A549 (cell line): Measurements from ENCODE around the gene LYPLA2. TPM values are rescaled to one million over a fixed set of nuclear protein-coding genes. Genes with fewer than 3 reads are reported as not detected.

ENCODE experiments used
- ATAC-seq, 2 experiments: fragments of 200-7000 bp in 1 of 2; fragments of >200 bp in 1 of 2; cut with Nextera tagmentation in 1 of 2; cut with Tn5 transposase in 1 of 2; 3 replicates each; pipeline versions ENCODE4 v1.8.0 to v1.9.1; 2018 to 2020; ENCODE audit warnings: mild to moderate bottlenecking in 1 of 2, moderate library complexity in 1 of 2
- CTCF ChIA-PET: fragments of 300-600 bp; sonication (Branson Sonifier 250); formaldehyde crosslinking; extraction: SDS; loops from one replicate; lab custom pipeline; 2021; ENCODE audit warnings: antibody characterized with exemption, inconsistent platforms; lab: Yijun Ruan, JAX
- POLR2A ChIA-PET: fragments of 350-600 bp; formaldehyde crosslinking; extraction: SDS; loops from one replicate; lab custom pipeline; 2021; ENCODE audit warnings: antibody characterized with exemption, inconsistent platforms; lab: Yijun Ruan, JAX
- DNase-seq, 2 experiments: peaks; one replicate each; pipeline versions ENCODE4 v3.0.0 to v3.0.0-alpha.2; 2011 to 2016; ENCODE audit warnings: low read depth in 1 of 2, low spot score in 1 of 2
- FAIRE-seq: peaks from 2 replicates; lab custom pipeline; 2011; peaks lifted over from hg19 to GRCh38; lab: Jason Lieb, UNC
- H3K27ac ChIP-seq, 2 experiments: fragments of >200 bp; sonication (Bioruptor Twin); formaldehyde crosslinking; 3 replicates each; pipeline ENCODE4 v1.5.1; 2016 to 2017
- H3K4me1 ChIP-seq: fragments of >200 bp; sonication (Bioruptor Twin); formaldehyde crosslinking; 3 replicates; pipeline ENCODE4 v1.6.1; 2016
- H3K4me2 ChIP-seq: fragments of >200 bp; sonication (Bioruptor Twin); formaldehyde crosslinking; 3 replicates; pipeline ENCODE4 v1.6.1; 2016
- H3K4me3 ChIP-seq: fragments of >200 bp; sonication (Bioruptor Twin); formaldehyde crosslinking; 3 replicates; pipeline ENCODE4 v1.5.1; 2016
- H3K9me3 ChIP-seq: fragments of >200 bp; sonication (Bioruptor Twin); formaldehyde crosslinking; 3 replicates; pipeline ENCODE4 v1.6.1; 2016
- BCL3 ChIP-seq: fragments of >200 bp; sonication (Bioruptor Twin); formaldehyde crosslinking; IDR thresholded peaks from 3 replicates; pipeline ENCODE4 v1.6.1; 2016
- CBX8 ChIP-seq: fragments of 200-600 bp; sonication (generic); IDR thresholded peaks from 2 replicates; pipeline ENCODE4 v1.6.1; 2016
- CHD2 ChIP-seq: fragments of 150-350 bp; IDR thresholded peaks from 2 replicates; pipeline ENCODE4 v1.6.1; 2014; ENCODE audit warnings: low read length; ENCODE audit not compliant: partially characterized antibody
- CTCF ChIP-seq: fragments of >200 bp; sonication (Bioruptor Twin); formaldehyde crosslinking; IDR thresholded peaks from 3 replicates; pipeline ENCODE4 v1.5.1; 2016
- E2F6 ChIP-seq: IDR thresholded peaks from 2 replicates; pipeline ENCODE4 v1.6.1; 2012; ENCODE audit warnings: low read depth, borderline replicate concordance
- EHF ChIP-seq: fragments of 250-450 bp; sonication (Bioruptor Pico); IDR thresholded peaks from 2 replicates; pipeline ENCODE4 v1.5.0; 2020; ENCODE audit warnings: mild to moderate bottlenecking
- FOXS1 ChIP-seq: fragments of 250-450 bp; sonication (Bioruptor Pico); IDR thresholded peaks from 2 replicates; pipeline ENCODE4 v1.5.0; 2020; ENCODE audit warnings: mild to moderate bottlenecking, moderate library complexity
- HOXB13 ChIP-seq: fragments of 250-450 bp; sonication (Bioruptor Pico); IDR thresholded peaks from 2 replicates; pipeline ENCODE4 v1.5.0; 2020; ENCODE audit warnings: low read depth, mild to moderate bottlenecking, moderate library complexity
- JUNB ChIP-seq: fragments of >200 bp; sonication (Bioruptor Twin); formaldehyde crosslinking; IDR thresholded peaks from 2 replicates; pipeline ENCODE4 v1.6.1; 2016
- MAZ ChIP-seq: fragments of 150-350 bp; IDR thresholded peaks from 2 replicates; pipeline ENCODE4 v1.6.1; 2014; ENCODE audit warnings: antibody characterized with exemption, low read depth, low read length, borderline replicate concordance
- NPAS2 ChIP-seq: fragments of 250-450 bp; sonication (Bioruptor Pico); IDR thresholded peaks from 2 replicates; pipeline ENCODE4 v1.8.0; 2022; ENCODE audit warnings: mild to moderate bottlenecking, moderate library complexity, borderline replicate concordance
- RAD21 ChIP-seq, 2 experiments: fragments of >200 bp in 1 of 2; sonication (Bioruptor Twin) in 1 of 2; formaldehyde crosslinking in 1 of 2; IDR thresholded peaks in 1 of 2; conservative IDR thresholded peaks in 1 of 2; 2 replicates in 1 of 2; 3 replicates in 1 of 2; pipeline ENCODE4 v1.6.1; 2012 to 2018; ENCODE audit warnings: inconsistent platforms in 1 of 2
- RFX5 ChIP-seq: fragments of 450-650 bp; IDR thresholded peaks from 2 replicates; pipeline ENCODE4 v1.7.1; 2014; ENCODE audit warnings: antibody characterized with exemption, mild to moderate bottlenecking, moderate library complexity
- TP53 ChIP-seq: fragments of 250-450 bp; sonication (Bioruptor Pico); IDR thresholded peaks from 2 replicates; pipeline ENCODE4 v1.5.0; 2021; ENCODE audit warnings: mild to moderate bottlenecking, moderate library complexity
- ZC3H11A ChIP-seq: fragments of 450-650 bp; IDR thresholded peaks from 2 replicates; pipeline ENCODE4 v1.6.1; 2014; ENCODE audit warnings: antibody characterized with exemption, mild to moderate bottlenecking
- WGBS: methylation state at CpG from one replicate; pipeline ENCODE4 v1.1.6; 2017; ENCODE audit errors: missing lambda C conversion rate; 5-methylcytosine and 5-hydroxymethylcytosine counted together
- polyA plus RNA-seq, 4 experiments: library from polyadenylated mRNA; depleted of rRNA in 3 of 4; stranded (reverse); fragments of >200 nt; fragmentation: RNase III in 1 of 4; extraction: RNeasy Plus Mini Kit Qiagen cat#74134 plus additional on column Dnase treatment in 1 of 4; gene quantifications; 2 replicates in 3 of 4; 3 replicates in 1 of 4; pipeline ENCODE4 v1.2.3, GENCODE V29; 2011 to 2017

Gene LYPLA2
- polyA plus RNA-seq, 2 of the 4 experiments (the other 2 are of a cell fraction) = 17.8 to 49.2 TPM

- TF ChIP-seq E2F6 = no peak
- no peak for TF ChIP-seq NPAS2 (CRISPR knock-in tag)
- no peak for TF ChIP-seq EHF (CRISPR knock-in tag)
- TF ChIP-seq JUNB = no peak
- no peak for TF ChIP-seq RFX5
- no peak for TF ChIP-seq CHD2
- no peak for TF ChIP-seq CTCF
- no peak for TF ChIP-seq ZC3H11A
- TF ChIP-seq HOXB13 (CRISPR knock-in tag) = no peak
- TF ChIP-seq CBX8 = no peak
- no peak for TF ChIP-seq TP53 (CRISPR knock-in tag)
- no peak for TF ChIP-seq FOXS1 (CRISPR knock-in tag)
- TF ChIP-seq MAZ = no peak
- CTCF ChIA-PET = interaction anchor here (1.1 to 2.1 kb wide), 4 partner anchors 8 to 428 kb away, joined by 3 to 9 read pairs (median 5); no protein-coding TSS in a partner anchor
- no peak overlapping the region for H3K4me3 ChIP-seq
- peaks cover 30% of the 10 kb centered on the region for H3K4me1 ChIP-seq
- no peak for ATAC-seq
- H3K9me3 ChIP-seq = no peaks in the 10 kb centered on the region
- H3K27ac ChIP-seq = 0 out of 6 replicates have a peak overlapping the region, but pooled peaks of 1 of the 2 experiments have one; percentile 14
- H3K4me2 ChIP-seq = no peak overlapping the region
- DNase-seq = no peak
- 90% methylated on average over 7 of the region's 16 CpGs for WGBS
- FAIRE-seq = no peak
- POLR2A ChIA-PET = no interaction called here
These were observed 4.9 kb downstream of the LYPLA2 start for GRCh38 chr1:23795676-23796465.

GRCh38 chr1:23796466-23797271 lies 5.7 kb downstream of the LYPLA2 start:
- CTCF ChIA-PET = interaction anchor here (0.6 to 3.3 kb wide), 8 partner anchors 9 to 429 kb away, joined by 3 to 19 read pairs (median 5); no protein-coding TSS in a partner anchor
- TF ChIP-seq BCL3 (no peak), CTCF (0 out of 3 replicates have a peak, but pooled peaks have one; percentile 15), RAD21 (conservative IDR thresholded peaks at IDR 0.05 in 1 of 2, IDR thresholded peaks at IDR 0.05 in 1 of 2) (0 out of 5 replicates have a peak, but pooled peaks of 1 of the 2 experiments have one; percentile 9)
- 80% methylated on average over 16 of the region's 17 CpGs for WGBS
- FAIRE-seq (no peak), ATAC-seq (no peak), DNase-seq (no peak)
- no peaks in the 10 kb centered on the region for H3K9me3 ChIP-seq
- POLR2A ChIA-PET = interaction anchor here (1.0 kb wide), 2 partner anchors 19 to 120 kb away, joined by 3 read pairs; partner anchors contain the start of gene PITHD1
- H3K27ac ChIP-seq = no peak overlapping the region
- no peak overlapping the region for H3K4me3 ChIP-seq
- no peak overlapping the region for H3K4me2 ChIP-seq
- peaks cover 33% of the 10 kb centered on the region for H3K4me1 ChIP-seq
